WI38 (cell line): Measurements from ENCODE around the gene CDC25B.

Experiments
- H3K4me3 ChIP-seq: 2 replicates; pipeline ENCODE4 v1.5.1; 2011; ENCODE audit warnings: low read depth, mild to moderate bottlenecking, control low read depth, low read length
- CTCF ChIP-seq: IDR thresholded peaks from 2 replicates; pipeline ENCODE4 v1.5.1; 2012; ENCODE audit warnings: low read depth, mild to moderate bottlenecking, control low read depth, low read length

Gene CDC25B

GRCh38 chr20:3846740-3847428, 50.8 kb downstream of the CDC25B start, which contains the start of gene MAVS:
Gene MAVS (plus strand): TSS chr20:3846834. CDS start chr20:3854625, 7,791 bp downstream.
- peak within 1 kb of the TSS; percentile 89 for H3K4me3 ChIP-seq
- TF ChIP-seq CTCF: no peak

- H3K4me3 ChIP-seq: peak overlapping the region; percentile 89
- TF ChIP-seq CTCF: no peak
These were observed 51.4 kb downstream of the CDC25B start for GRCh38 chr20:3847429-3847940.

DNA sequence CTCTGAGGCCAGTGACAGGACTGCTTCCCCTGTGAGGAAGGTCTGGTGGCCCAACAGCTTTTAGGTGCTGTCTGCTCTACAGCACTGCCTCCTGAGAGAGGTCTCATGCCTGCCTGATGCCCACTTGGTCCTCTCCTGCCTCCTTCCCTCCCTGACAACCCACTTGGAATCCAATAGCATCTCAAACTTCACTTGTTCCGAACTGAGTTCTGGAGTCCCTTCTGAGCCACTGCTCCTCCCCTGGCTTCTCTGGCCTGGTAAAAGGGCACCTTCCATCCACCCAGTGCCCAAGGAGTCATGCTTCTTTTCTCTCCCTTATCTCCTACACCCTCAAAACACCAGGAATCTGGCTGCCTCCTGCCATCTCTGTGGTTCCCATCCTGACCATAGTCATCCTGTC, 52.5 kb downstream of the CDC25B start:
- TF ChIP-seq CTCF: no peak

GRCh38 chr20:3854462-3854871, 58.4 kb downstream of the CDC25B start:
- no peak for TF ChIP-seq CTCF
- H3K4me3 ChIP-seq: no peak overlapping the region

More for the DNA sequence above, 52.5 kb downstream of the CDC25B start:
- H3K4me3 ChIP-seq: no peak overlapping the region
